PC-3 (cell line): ENCODE data around the gene ALPG.

Source experiments
- CTCF ChIP-seq: fragments of 300-600 bp; sonication (generic); conservative IDR thresholded peaks from 2 replicates; pipeline ENCODE4 v1.5.1; 2017; ENCODE audit warnings: antibody characterized with exemption, low read depth, mild to moderate bottlenecking, low read length
- EZH2 ChIP-seq: fragments of 300-600 bp; sonication (generic); IDR thresholded peaks from one replicate; pipeline ENCODE4 v1.6.1; 2017; ENCODE audit warnings: antibody characterized with exemption, mild to moderate bottlenecking, low read length; ENCODE audit not compliant: unreplicated experiment

- TF ChIP-seq CTCF (no peak), EZH2 (no peak)
Observed at GRCh38 chr2:232376260-232376659, 30.4 kb upstream of the ALPG start.
